H1 (cell line): ENCODE results near the gene TXNL4A.

ENCODE experiments used
- ATF3 ChIP-seq: IDR thresholded peaks from 2 replicates; pipeline ENCODE4 v1.6.1; 2011; ENCODE audit warnings: low read depth, mild to moderate bottlenecking, low read length; ENCODE audit not compliant: insufficient read depth
- CEBPB ChIP-seq: IDR thresholded peaks from 2 replicates; pipeline ENCODE4 v1.6.1; 2012; ENCODE audit warnings: low read depth, low read length
- CTCF ChIP-seq, 3 experiments: IDR thresholded peaks; 1 replicate in 2 of 3; 2 replicates in 1 of 3; pipeline versions ENCODE4 v1.5.1 to v1.6.1; 2011; ENCODE audit warnings: low read length in 3 of 3, mild to moderate bottlenecking in 3 of 3, inconsistent platforms in 2 of 3, low read depth in 1 of 3, moderate library complexity in 1 of 3; ENCODE audit not compliant: insufficient read depth in 1 of 3; ENCODE audit errors: control extremely low read depth in 1 of 3
- NRF1 ChIP-seq: IDR thresholded peaks from 2 replicates; pipeline ENCODE4 v1.6.1; 2011; ENCODE audit warnings: mild to moderate bottlenecking, low read depth, low read length, improper control_type of control experiment
- POLR2AphosphoS5 ChIP-seq: IDR thresholded peaks from 2 replicates; pipeline ENCODE4 v1.6.1; 2011; ENCODE audit warnings: low read depth, low read length
- RNF2 ChIP-seq: fragments of 200-900, 300-1000 bp; sonication (generic); IDR thresholded peaks from 2 replicates; pipeline ENCODE4 v1.7.1; 2016; ENCODE audit warnings: borderline replicate concordance, low read depth, mild to moderate bottlenecking, antibody characterized with exemption, low read length; ENCODE audit not compliant: poor library complexity, severe bottlenecking; ENCODE audit errors: missing control alignments
- SRF ChIP-seq: IDR thresholded peaks from 2 replicates; pipeline ENCODE4 v1.6.1; 2011; ENCODE audit warnings: mild to moderate bottlenecking, low read depth, low read length, moderate library complexity
- YY1 ChIP-seq: IDR thresholded peaks from 2 replicates; pipeline ENCODE4 v1.6.1; 2011; ENCODE audit warnings: low read depth, mild to moderate bottlenecking, low read length

GRCh38 chr18:79949697-79950487 lies 38.5 kb downstream of the TXNL4A start:
- TF ChIP-seq CTCF (IDR thresholded peaks at IDR 0.05; ENCODE audit: control extremely low read depth in 1 of 3, insufficient read depth in 1 of 3, low read depth in 1 of 3, low read length in 3 of 3), result no peak
- no peak for TF ChIP-seq RNF2
- no peak for TF ChIP-seq NRF1
- no peak for TF ChIP-seq ATF3
- TF ChIP-seq YY1, result no peak
- no peak for TF ChIP-seq SRF
- TF ChIP-seq POLR2AphosphoS5, result no peak
- no peak for TF ChIP-seq CEBPB
